PC-9 (cell line): Measurements from ENCODE around the gene CDIPT. TPM values are rescaled to one million over a fixed set of nuclear protein-coding genes. Genes with fewer than 3 reads are reported as not detected.

Source experiments
- BruUV-seq: library from RNA; stranded (reverse); fragments of 400-500 nt; replicated peaks from 2 replicates; lab custom pipeline; 2021; lab: Mats Ljungman, UMichigan
- CTCF ChIA-PET: fragments of 300-600 bp; sonication (Branson Sonifier 250); formaldehyde crosslinking; loops from one replicate; lab custom pipeline; 2022; ENCODE audit warnings: antibody characterized with exemption; lab: Charles Lee
- POLR2A ChIA-PET: fragments of 300-600 bp; sonication (Branson Sonifier 250); formaldehyde crosslinking; loops from one replicate; lab custom pipeline; 2022; ENCODE audit warnings: antibody characterized with exemption; ENCODE audit not compliant: unreplicated experiment; lab: Charles Lee
- DNase-seq, 2 experiments: peaks; one replicate each; pipeline versions ENCODE4 v3.0.0 to v3.0.0-alpha.2; 2015 to 2022; ENCODE audit warnings: mixed read lengths in 1 of 2
- H2AFZ ChIP-seq: fragments of 200-600 bp; sonication (generic); 2 replicates; pipeline ENCODE4 v1.8.1; 2017; ENCODE audit warnings: antibody characterized with exemption
- H3F3A ChIP-seq: fragments of 200-600 bp; sonication (generic); 2 replicates; pipeline ENCODE4 v1.8.1; 2017; ENCODE audit warnings: antibody characterized with exemption, mild to moderate bottlenecking, low read depth; ENCODE audit not compliant: insufficient read depth
- H3K27ac ChIP-seq: fragments of 200-600 bp; sonication (generic); 2 replicates; pipeline ENCODE4 v1.6.1; 2016; ENCODE audit warnings: mixed run types
- H3K27me3 ChIP-seq: fragments of 200-600 bp; sonication (generic); 2 replicates; pipeline ENCODE4 v1.6.1; 2016; ENCODE audit warnings: low read depth, mixed run types; ENCODE audit not compliant: insufficient read depth
- H3K36me3 ChIP-seq: fragments of 200-600 bp; sonication (generic); 2 replicates; pipeline ENCODE4 v1.6.1; 2016; ENCODE audit warnings: low read depth, mixed run types
- H3K4me1 ChIP-seq: fragments of 200-600 bp; sonication (generic); replicated peaks from 2 replicates; pipeline ENCODE4 v1.6.1; 2016; ENCODE audit warnings: mixed run types; ENCODE audit not compliant: insufficient read depth
- H3K4me2 ChIP-seq: fragments of 200-600 bp; sonication (generic); 2 replicates; pipeline ENCODE4 v1.6.1; 2017; ENCODE audit warnings: mixed run types
- H3K4me3 ChIP-seq: fragments of 200-600 bp; sonication (generic); 2 replicates; pipeline ENCODE4 v1.6.1; 2016; ENCODE audit warnings: mixed run types
- H3K79me2 ChIP-seq: fragments of 200-600 bp; sonication (generic); 2 replicates; pipeline ENCODE4 v1.6.1; 2017; ENCODE audit warnings: low read depth, mixed run types
- H3K9me2 ChIP-seq: fragments of 200-600 bp; sonication (generic); 2 replicates; pipeline ENCODE4 v1.8.1; 2017; ENCODE audit warnings: mild to moderate bottlenecking; ENCODE audit not compliant: insufficient read depth
- H3K9me3 ChIP-seq: fragments of 200-600 bp; sonication (generic); 2 replicates; pipeline ENCODE4 v1.8.1; 2016; ENCODE audit warnings: low read depth; ENCODE audit not compliant: insufficient read depth
- H4K20me1 ChIP-seq: fragments of 200-600 bp; sonication (generic); 2 replicates; pipeline ENCODE4 v1.8.1; 2017; ENCODE audit not compliant: insufficient read depth
- CTCF ChIP-seq: fragments of 200-600 bp; sonication (generic); conservative IDR thresholded peaks from 2 replicates; pipeline ENCODE4 v1.6.1; 2017; ENCODE audit warnings: mixed run types, antibody characterized with exemption, mild to moderate bottlenecking, moderate library complexity
- EZH2 ChIP-seq: fragments of 200-600 bp; sonication (generic); IDR thresholded peaks from 2 replicates; pipeline ENCODE4 v1.8.0; 2017; ENCODE audit warnings: antibody characterized with exemption, low read depth
- intact Hi-C: fragments of 100-400 bp; cut with micrococcal nuclease; formaldehyde crosslinking; loops from one replicate; pipeline ENCODE4 v1.10.0; 2022; ENCODE audit not compliant: unreplicated experiment
- total RNA-seq: library from RNA; stranded (reverse); gene quantifications from 2 replicates; pipeline ENCODE4 v1.2.3, GENCODE V29; 2021

Gene CDIPT
- total RNA-seq, 1 experiment from 2014 or later: 90.6 TPM

GRCh38 chr16:29840240-29840639 is 22.8 kb downstream of the CDIPT start:
- H3K36me3 ChIP-seq: 0 out of 2 replicates have a peak, but pooled peaks cover under 1% of the 10 kb centered on the region
- H3F3A ChIP-seq: no peaks in the 10 kb centered on the region; the same call in 1 of the 2 replicates
- H3K27me3 ChIP-seq: no peaks in the 10 kb centered on the region
- intact Hi-C loops: no loop called here
- H3K27ac ChIP-seq: no peak overlapping the region
- ChIA-PET POLR2A (no interaction called here), CTCF (no interaction called here)
- H4K20me1 ChIP-seq: no peaks in the 10 kb centered on the region
- H3K4me3 ChIP-seq: no peak overlapping the region
- H3K4me1 ChIP-seq: no peaks in the 10 kb centered on the region
- no TSS peak for BruUV-seq
- H3K4me2 ChIP-seq: no peak overlapping the region
- no peaks in the 10 kb centered on the region for H3K9me2 ChIP-seq
- H3K79me2 ChIP-seq: no peaks in the 10 kb centered on the region
- TF ChIP-seq EZH2 (no peak), CTCF (no peak)
- H3K9me3 ChIP-seq: no peaks in the 10 kb centered on the region
- no peak overlapping the region for H2AFZ ChIP-seq
- no peak for DNase-seq

GRCh38 chr16:29839822-29840221 is 23.2 kb downstream of the CDIPT start:
- CTCF ChIA-PET: no interaction called here
- POLR2A ChIA-PET: no interaction called here
- Histone ChIP-seq H3K27me3 (no peaks in the 10 kb centered on the region), H3K36me3 (peaks cover 4% of the 10 kb centered on the region; the same call in 1 of the 2 replicates), H2AFZ (no peak overlapping the region), H3K9me2 (no peaks in the 10 kb centered on the region), H3K9me3 (no peaks in the 10 kb centered on the region), H3K4me3 (no peak overlapping the region), H3K4me2 (no peak overlapping the region), H3F3A (no peaks in the 10 kb centered on the region; the same call in 1 of the 2 replicates), H3K27ac (no peak overlapping the region), H3K4me1 (no peaks in the 10 kb centered on the region), H4K20me1 (no peaks in the 10 kb centered on the region), H3K79me2 (no peaks in the 10 kb centered on the region)
- intact Hi-C loops: no loop called here
- TF ChIP-seq CTCF (no peak), EZH2 (no peak)
- no TSS peak for BruUV-seq
- DNase-seq: no peak

- H3K27ac ChIP-seq: no peak overlapping the region
- H3K9me3 ChIP-seq: no peaks in the 10 kb centered on the region
- ChIA-PET CTCF (interaction anchor here (1.3 kb wide), 1 partner anchor 11 kb away, joined by 3 read pairs; no protein-coding TSS in a partner anchor), POLR2A (interaction anchor here (0.6 kb wide), 1 partner anchor 49 kb away, joined by 12 read pairs; no protein-coding TSS in a partner anchor)
- H4K20me1 ChIP-seq: no peaks in the 10 kb centered on the region
- no peaks in the 10 kb centered on the region for H3K4me1 ChIP-seq
- no peak overlapping the region for H3K4me2 ChIP-seq
- intact Hi-C loops: no loop called here
- H3K9me2 ChIP-seq: no peaks in the 10 kb centered on the region
- peaks cover 4% of the 10 kb centered on the region; the same call in 1 of the 2 replicates for H3K36me3 ChIP-seq
- H3K4me3 ChIP-seq: no peak overlapping the region
- peaks cover 4% of the 10 kb centered on the region; the same call in 1 of the 2 replicates for H3F3A ChIP-seq
- no peak for DNase-seq
- no TSS peak for BruUV-seq
- no peak for TF ChIP-seq CTCF
- no peak for TF ChIP-seq EZH2
- no peak overlapping the region for H2AFZ ChIP-seq
- no peaks in the 10 kb centered on the region for H3K79me2 ChIP-seq
- no peaks in the 10 kb centered on the region for H3K27me3 ChIP-seq
Observed at GRCh38 chr16:29837841-29838240, 25.2 kb downstream of the CDIPT start.
